MM.1S (cell line): ENCODE data around the gene CLASP1.

Source experiments
- EZH2 ChIP-seq: fragments of 300-600 bp; sonication (generic); optimal IDR thresholded peaks from 2 replicates; pipeline ENCODE3; 2017; ENCODE audit warnings: low read depth, mild to moderate bottlenecking, antibody characterized with exemption, low read length, mixed read lengths
- EZH2phosphoT487 ChIP-seq: fragments of 300-600 bp; sonication (generic); IDR thresholded peaks from 2 replicates; pipeline ENCODE4 v1.6.1; 2018; ENCODE audit warnings: antibody characterized with exemption, low read length
- TF ChIP-seq, protein P1 (sequence below): fragments of 300-600 bp; sonication (generic); IDR thresholded peaks from 2 replicates; pipeline ENCODE4 v1.5.1; 2016; ENCODE audit warnings: antibody characterized with exemption, low read length, mixed read lengths

DNA sequence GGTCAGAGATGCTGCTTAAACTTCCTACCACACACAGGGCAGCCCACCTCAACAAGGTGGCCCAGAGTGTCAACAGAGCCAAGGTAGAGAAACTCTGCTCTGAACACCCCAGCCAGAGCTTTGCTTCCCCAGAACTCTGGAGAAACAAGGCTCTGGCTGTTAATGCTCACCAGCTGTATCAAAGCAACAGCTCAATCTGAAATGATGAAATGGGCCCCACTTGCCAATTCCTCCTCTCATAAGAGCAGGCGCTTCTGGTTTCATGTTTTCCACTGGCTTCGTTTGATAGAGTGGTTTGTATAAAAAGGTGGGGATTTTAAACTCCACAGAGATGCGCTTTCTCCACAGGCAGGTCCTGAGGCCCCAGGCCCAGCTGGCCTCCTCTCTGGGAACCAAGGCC lies 303.4 kb downstream of the CLASP1 start:
- TF ChIP-seq, protein P1, sequence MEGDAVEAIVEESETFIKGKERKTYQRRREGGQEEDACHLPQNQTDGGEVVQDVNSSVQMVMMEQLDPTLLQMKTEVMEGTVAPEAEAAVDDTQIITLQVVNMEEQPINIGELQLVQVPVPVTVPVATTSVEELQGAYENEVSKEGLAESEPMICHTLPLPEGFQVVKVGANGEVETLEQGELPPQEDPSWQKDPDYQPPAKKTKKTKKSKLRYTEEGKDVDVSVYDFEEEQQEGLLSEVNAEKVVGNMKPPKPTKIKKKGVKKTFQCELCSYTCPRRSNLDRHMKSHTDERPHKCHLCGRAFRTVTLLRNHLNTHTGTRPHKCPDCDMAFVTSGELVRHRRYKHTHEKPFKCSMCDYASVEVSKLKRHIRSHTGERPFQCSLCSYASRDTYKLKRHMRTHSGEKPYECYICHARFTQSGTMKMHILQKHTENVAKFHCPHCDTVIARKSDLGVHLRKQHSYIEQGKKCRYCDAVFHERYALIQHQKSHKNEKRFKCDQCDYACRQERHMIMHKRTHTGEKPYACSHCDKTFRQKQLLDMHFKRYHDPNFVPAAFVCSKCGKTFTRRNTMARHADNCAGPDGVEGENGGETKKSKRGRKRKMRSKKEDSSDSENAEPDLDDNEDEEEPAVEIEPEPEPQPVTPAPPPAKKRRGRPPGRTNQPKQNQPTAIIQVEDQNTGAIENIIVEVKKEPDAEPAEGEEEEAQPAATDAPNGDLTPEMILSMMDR: no peak
- TF ChIP-seq EZH2 (no peak), EZH2phosphoT487 (no peak)
